ENCODE data around the gene KIFC3. TPM values are rescaled to one million over a fixed set of nuclear protein-coding genes. Genes with fewer than 3 reads are reported as not detected.

The KIFC3 gene
- total RNA-seq, 4 donors from 2014 or later = 28.2 to 76.8 (median 46.6) TPM

DNA sequence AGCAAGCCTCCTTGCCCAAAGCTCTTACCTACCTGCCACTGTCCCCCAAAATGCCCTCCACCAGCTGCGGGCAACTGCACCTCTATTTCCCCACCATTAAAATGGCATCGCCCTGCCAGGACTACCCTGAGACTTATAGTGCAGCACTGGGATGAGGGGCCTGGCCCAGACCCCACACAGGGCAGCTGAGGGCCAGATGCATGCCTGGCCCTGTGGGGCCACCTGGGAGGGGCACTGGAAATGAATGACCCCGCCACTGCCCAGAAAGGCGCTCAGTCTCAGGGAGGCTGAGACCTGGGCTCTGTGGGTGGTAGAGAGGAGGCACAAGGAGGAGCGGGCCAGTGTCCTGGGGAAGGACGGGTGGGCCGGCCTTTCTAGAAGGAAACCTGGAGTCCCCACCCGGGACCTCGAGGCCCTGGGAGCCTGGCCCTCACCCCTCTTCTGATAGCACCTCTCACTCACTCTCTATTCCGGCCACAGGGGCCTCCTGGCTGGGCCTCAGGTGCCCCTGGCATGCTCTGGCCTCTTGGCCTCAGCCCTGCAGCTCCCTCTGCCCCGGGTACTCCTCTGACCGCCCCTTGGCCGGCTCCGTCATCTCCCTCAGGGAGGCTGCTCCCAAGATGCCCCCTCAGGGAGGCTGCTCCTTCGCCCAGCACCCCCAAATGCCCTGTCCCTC lies 39.8 kb downstream of the KIFC3 start:
- Histone ChIP-seq H3K27ac (replicated peaks in 1 of 4) (no peak overlapping the region), H3K27me3 (no peaks in the 10 kb centered on the region), H3K9me3 (no peaks in the 10 kb centered on the region), H3K36me3 (peaks cover 4 to 98% (median 93%) of the 10 kb centered on the region in 4 donors), H3K4me1 (peaks cover 0 to 11% (median 9%) of the 10 kb centered on the region in 4 donors), H3K4me3 (no peak overlapping the region)
- TF ChIP-seq EP300 (IDR thresholded peaks at IDR 0.05) (no peak), POLR2AphosphoS5 (IDR thresholded peaks at IDR 0.05) (no peak), POLR2A (IDR thresholded peaks at IDR 0.05; ENCODE audit: low read depth) (no peak)
- TF ChIP-seq, protein P1, sequence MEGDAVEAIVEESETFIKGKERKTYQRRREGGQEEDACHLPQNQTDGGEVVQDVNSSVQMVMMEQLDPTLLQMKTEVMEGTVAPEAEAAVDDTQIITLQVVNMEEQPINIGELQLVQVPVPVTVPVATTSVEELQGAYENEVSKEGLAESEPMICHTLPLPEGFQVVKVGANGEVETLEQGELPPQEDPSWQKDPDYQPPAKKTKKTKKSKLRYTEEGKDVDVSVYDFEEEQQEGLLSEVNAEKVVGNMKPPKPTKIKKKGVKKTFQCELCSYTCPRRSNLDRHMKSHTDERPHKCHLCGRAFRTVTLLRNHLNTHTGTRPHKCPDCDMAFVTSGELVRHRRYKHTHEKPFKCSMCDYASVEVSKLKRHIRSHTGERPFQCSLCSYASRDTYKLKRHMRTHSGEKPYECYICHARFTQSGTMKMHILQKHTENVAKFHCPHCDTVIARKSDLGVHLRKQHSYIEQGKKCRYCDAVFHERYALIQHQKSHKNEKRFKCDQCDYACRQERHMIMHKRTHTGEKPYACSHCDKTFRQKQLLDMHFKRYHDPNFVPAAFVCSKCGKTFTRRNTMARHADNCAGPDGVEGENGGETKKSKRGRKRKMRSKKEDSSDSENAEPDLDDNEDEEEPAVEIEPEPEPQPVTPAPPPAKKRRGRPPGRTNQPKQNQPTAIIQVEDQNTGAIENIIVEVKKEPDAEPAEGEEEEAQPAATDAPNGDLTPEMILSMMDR (IDR thresholded peaks at IDR 0.05) = no peak
- intact Hi-C loops (cut with DNase I) = no loop called here
- no peak for DNase-seq (ENCODE audit: extremely low spot score)
- 86% methylated on average over 15 of the region's 15 CpGs for WGBS

- DNase-seq (ENCODE audit: extremely low spot score) = no peak
- H3K27ac ChIP-seq (replicated peaks in 1 of 4) = no peak overlapping the region
- no peak for TF ChIP-seq POLR2AphosphoS5 (IDR thresholded peaks at IDR 0.05)
- no peak for TF ChIP-seq EP300 (IDR thresholded peaks at IDR 0.05)
- no peak for TF ChIP-seq POLR2A (IDR thresholded peaks at IDR 0.05; ENCODE audit: low read depth)
- TF ChIP-seq, protein P1 (IDR thresholded peaks at IDR 0.05) = no peak
- peaks cover 0 to 17% (median 13%) of the 10 kb centered on the region in 4 donors for H3K4me1 ChIP-seq
- 94% methylated on average over 9 of the region's 12 CpGs for WGBS
- intact Hi-C loops (cut with DNase I) = no loop called here
- no peak overlapping the region for H3K4me3 ChIP-seq
- H3K9me3 ChIP-seq = no peaks in the 10 kb centered on the region
- no peaks in the 10 kb centered on the region for H3K27me3 ChIP-seq
- peaks cover 4 to 95% (median 88%) of the 10 kb centered on the region in 4 donors for H3K36me3 ChIP-seq
These were observed 40.3 kb downstream of the KIFC3 start for GRCh38 chr16:57761957-57762356.

DNA sequence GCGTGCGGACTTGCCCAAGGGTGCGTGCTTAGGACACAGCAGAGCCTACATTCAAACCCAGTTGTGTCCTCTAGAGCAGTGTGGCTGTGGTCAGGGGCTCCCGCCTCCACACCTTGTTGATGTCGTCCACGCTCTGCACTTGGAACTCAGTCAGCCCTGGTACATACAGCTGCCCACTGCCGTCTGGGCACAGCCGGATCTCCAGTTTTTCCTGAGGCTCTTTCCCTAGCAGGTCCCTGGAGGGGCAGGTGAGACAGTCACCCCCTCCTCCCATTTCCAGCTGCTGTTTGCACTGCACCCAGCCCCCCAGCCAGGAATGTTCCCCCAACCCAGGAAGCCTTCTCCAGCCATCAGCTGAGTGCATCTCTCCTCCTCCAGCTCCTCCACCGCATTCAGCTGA lies 41.0 kb downstream of the KIFC3 start:
- TF ChIP-seq POLR2AphosphoS5 (IDR thresholded peaks at IDR 0.05) (no peak), EP300 (IDR thresholded peaks at IDR 0.05) (no peak), POLR2A (IDR thresholded peaks at IDR 0.05; ENCODE audit: low read depth) (no peak)
- TF ChIP-seq, protein P1 (IDR thresholded peaks at IDR 0.05) = no peak
- Histone ChIP-seq H3K36me3 (peaks cover 0 to 95% (median 85%) of the 10 kb centered on the region in 4 donors), H3K27ac (replicated peaks in 1 of 4) (no peak overlapping the region), H3K27me3 (no peaks in the 10 kb centered on the region), H3K4me3 (no peak overlapping the region), H3K4me1 (peaks cover 0 to 18% (median 14%) of the 10 kb centered on the region in 4 donors), H3K9me3 (no peaks in the 10 kb centered on the region)
- no peak for DNase-seq (ENCODE audit: extremely low spot score)
- intact Hi-C loops (cut with DNase I) = no loop called here
- whole genome bisulfite sequencing = 87% methylated on average over 9 of the region's 9 CpGs

DNA sequence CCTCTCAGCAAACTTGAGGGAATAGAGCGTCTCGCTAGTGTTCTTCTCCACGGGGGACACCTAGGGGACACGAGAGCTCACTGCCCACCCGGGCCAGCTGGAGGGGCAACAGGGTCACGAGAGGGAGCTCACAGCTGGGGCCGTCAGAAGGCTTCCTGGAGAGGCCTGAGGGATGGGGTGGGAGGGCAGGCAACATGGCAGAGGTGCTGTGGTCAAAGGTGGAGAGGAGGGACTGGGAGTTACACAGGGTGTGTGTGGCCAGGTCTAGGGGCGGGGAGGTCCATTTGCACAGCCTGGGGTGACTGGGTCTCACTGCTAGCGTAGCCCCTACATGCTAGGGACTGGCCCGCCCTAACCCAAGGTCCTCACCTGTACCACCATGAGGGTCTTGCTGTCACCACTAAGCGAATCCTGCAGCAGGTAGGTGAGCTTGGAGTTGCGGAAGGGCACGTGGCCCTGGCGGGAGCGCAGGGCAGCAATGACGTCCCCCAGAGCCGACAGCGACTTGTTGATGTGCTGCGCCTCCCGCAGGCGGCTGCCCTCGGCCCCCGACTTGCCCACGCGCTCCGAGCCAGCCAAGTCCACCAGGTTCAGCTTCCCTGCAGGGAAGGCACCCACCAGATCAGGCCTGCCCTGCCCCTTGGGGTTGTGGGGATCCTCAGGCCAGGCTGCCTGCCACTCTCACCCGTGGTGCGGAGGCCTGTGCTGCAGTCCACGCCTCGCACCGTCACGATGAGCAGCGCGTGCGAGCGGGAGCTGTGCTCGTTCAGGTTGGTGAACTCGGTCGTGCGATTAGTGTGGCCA lies 41.7 kb downstream of the KIFC3 start:
- WGBS = 83% methylated on average over 11 of the region's 40 CpGs

More for the DNA sequence above, 41.7 kb downstream of the KIFC3 start:
- no peak for DNase-seq (ENCODE audit: extremely low spot score)
- H3K4me1 ChIP-seq = peaks cover 0 to 18% (median 14%) of the 10 kb centered on the region in 4 donors
- no peak overlapping the region for H3K4me3 ChIP-seq
- no peaks in the 10 kb centered on the region for H3K27me3 ChIP-seq
- intact Hi-C loops (cut with DNase I) = no loop called here
- H3K36me3 ChIP-seq = peaks cover 0 to 94% (median 84%) of the 10 kb centered on the region in 4 donors
- H3K9me3 ChIP-seq = no peaks in the 10 kb centered on the region
- TF ChIP-seq POLR2AphosphoS5 (IDR thresholded peaks at IDR 0.05) (no peak), EP300 (IDR thresholded peaks at IDR 0.05) (no peak)
- TF ChIP-seq, protein P1 (IDR thresholded peaks at IDR 0.05) = no peak
- H3K27ac ChIP-seq (replicated peaks in 1 of 4) = no peak overlapping the region
